ENCODE measurements around the gene TKTL1. TPM values are rescaled to one million over a fixed set of nuclear protein-coding genes. Genes with fewer than 3 reads are reported as not detected.

The TKTL1 gene
- total RNA-seq, 1 donor from 2014 or later = not detected

GRCh38 chrX:154365997-154366665, 70.5 kb downstream of the TKTL1 start:
- Histone ChIP-seq H3K4me3 (no peak overlapping the region), H3K36me3 (peaks cover 72% of the 10 kb centered on the region)
- no peak for DNase-seq

GRCh38 chrX:154366666-154367055, 71.1 kb downstream of the TKTL1 start:
- DNase-seq (no peak), ATAC-seq (no peak)
- Histone ChIP-seq H3K4me3 (no peak overlapping the region), H3K27ac (no peak overlapping the region), H3K27me3 (ENCODE audit: low read depth) (no peaks in the 10 kb centered on the region), H3K9me3 (no peaks in the 10 kb centered on the region), H3K4me1 (peaks cover 29% of the 10 kb centered on the region), H3K36me3 (peaks cover 67% of the 10 kb centered on the region)
- TF ChIP-seq CTCF (IDR thresholded peaks at IDR 0.05) = no peak
- intact Hi-C loops (cut with DNase I) = no loop called here

More at GRCh38 chrX:154365997-154366665, 70.5 kb downstream of the TKTL1 start:
- no peaks in the 10 kb centered on the region for H3K27me3 ChIP-seq (ENCODE audit: low read depth)
- no peaks in the 10 kb centered on the region for H3K9me3 ChIP-seq
- intact Hi-C loops (cut with DNase I) = no loop called here
- H3K4me1 ChIP-seq = peaks cover 29% of the 10 kb centered on the region
- H3K27ac ChIP-seq = no peak overlapping the region
- TF ChIP-seq CTCF (IDR thresholded peaks at IDR 0.05) = no peak
- ATAC-seq = no peak

- DNase-seq (no peak), ATAC-seq (no peak)
- Histone ChIP-seq H3K4me3 (peak overlapping the region; percentile 75), H3K4me1 (peaks cover 39% of the 10 kb centered on the region), H3K9me3 (no peaks in the 10 kb centered on the region), H3K27ac (peak overlapping the region; percentile 88), H3K27me3 (ENCODE audit: low read depth) (no peaks in the 10 kb centered on the region), H3K36me3 (peaks cover 56% of the 10 kb centered on the region)
- no peak for TF ChIP-seq CTCF (IDR thresholded peaks at IDR 0.05)
- intact Hi-C loops (cut with DNase I) = no loop called here
Measured at GRCh38 chrX:154367474-154368308, 72.1 kb downstream of the TKTL1 start.

- Histone ChIP-seq H3K9me3 (no peaks in the 10 kb centered on the region), H3K27me3 (ENCODE audit: low read depth) (no peaks in the 10 kb centered on the region), H3K4me1 (peaks cover 51% of the 10 kb centered on the region), H3K27ac (peak overlapping the region; percentile 88), H3K4me3 (peak overlapping the region; percentile 75), H3K36me3 (peaks cover 45% of the 10 kb centered on the region)
- intact Hi-C loops (cut with DNase I) = no loop called here
- peak; percentile 66 to 71 for ATAC-seq
- no peak for TF ChIP-seq CTCF (IDR thresholded peaks at IDR 0.05)
- peak; percentile 89 for DNase-seq
Measured at GRCh38 chrX:154368630-154369448, 73.2 kb downstream of the TKTL1 start.
